ENCODE measurements around the gene MEOX2.

Gene MEOX2

DNA sequence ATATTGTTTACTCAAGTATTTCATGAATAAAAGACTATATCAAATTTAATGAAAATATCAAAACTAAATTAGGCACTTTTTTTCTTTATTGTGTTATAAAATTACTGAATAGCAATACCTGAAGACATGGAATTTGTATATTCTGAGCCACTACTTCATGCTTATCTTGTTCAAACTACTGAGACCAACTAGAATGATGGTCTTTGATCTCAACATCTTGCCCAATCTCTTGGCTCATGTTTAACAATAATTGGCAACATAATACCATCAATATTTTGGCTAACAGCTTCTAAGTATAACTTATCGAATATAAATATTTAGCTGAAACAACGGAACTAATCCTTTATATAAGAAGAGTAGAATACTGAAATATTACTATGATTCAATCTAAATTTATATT lies 68.2 kb downstream of the MEOX2 start:
- no peaks in the 10 kb centered on the region for H3K36me3 ChIP-seq (ENCODE audit: insufficient read depth, low read length)
- H3K27ac ChIP-seq: no peak overlapping the region

DNA sequence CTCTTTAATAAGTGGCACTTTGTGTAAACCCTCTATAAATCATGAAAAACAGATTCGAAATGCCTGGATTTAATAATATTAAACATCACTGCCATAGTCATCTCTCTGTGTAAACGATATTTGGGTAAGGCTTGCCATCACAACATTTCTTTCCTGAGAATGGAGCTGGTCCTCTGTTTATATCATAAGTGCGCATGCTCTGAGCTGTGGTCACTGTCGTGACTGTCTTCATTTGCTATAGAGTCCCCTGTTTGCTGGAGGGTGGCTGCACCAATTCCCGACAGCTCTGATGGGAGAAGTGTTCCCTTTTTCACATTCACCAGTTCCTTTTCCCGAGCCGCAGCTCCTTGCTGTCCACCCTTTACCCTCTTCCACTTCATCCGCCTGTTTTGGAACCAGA lies 74.3 kb downstream of the MEOX2 start:
- peaks cover 2% of the 10 kb centered on the region; the same call in 1 of the 2 replicates for H3K9me3 ChIP-seq (ENCODE audit: low read depth, low read length)
- TF ChIP-seq FOXP2 (optimal IDR thresholded peaks at IDR 0.05; ENCODE audit: control extremely low read depth, extremely low read length, insufficient read depth): no peak
- TF ChIP-seq POLR2AphosphoS5 (IDR thresholded peaks at IDR 0.05; ENCODE audit: borderline replicate concordance, low read depth, low read length): no peak
- no peak for TF ChIP-seq EZH2 (IDR thresholded peaks at IDR 0.05)
- H3K4me3 ChIP-seq: no peak overlapping the region
- DNase-seq (ENCODE audit: low read depth, low spot score): no peak
- no peak overlapping the region for H3K27ac ChIP-seq
- no peak overlapping the region for H3K9ac ChIP-seq (ENCODE audit: insufficient read length)
- no peaks in the 10 kb centered on the region for H3K36me3 ChIP-seq (ENCODE audit: insufficient read depth, low read length)

More for the DNA sequence above, 68.2 kb downstream of the MEOX2 start:
- DNase-seq (ENCODE audit: low read depth, low spot score): no peak
- Histone ChIP-seq H3K9me3 (ENCODE audit: low read depth, low read length) (no peaks in the 10 kb centered on the region), H3K9ac (ENCODE audit: insufficient read length) (no peak overlapping the region), H3K4me3 (no peak overlapping the region)
- TF ChIP-seq FOXP2 (optimal IDR thresholded peaks at IDR 0.05; ENCODE audit: control extremely low read depth, extremely low read length, insufficient read depth) (no peak), POLR2AphosphoS5 (IDR thresholded peaks at IDR 0.05; ENCODE audit: borderline replicate concordance, low read depth, low read length) (no peak), EZH2 (IDR thresholded peaks at IDR 0.05) (no peak)

DNA sequence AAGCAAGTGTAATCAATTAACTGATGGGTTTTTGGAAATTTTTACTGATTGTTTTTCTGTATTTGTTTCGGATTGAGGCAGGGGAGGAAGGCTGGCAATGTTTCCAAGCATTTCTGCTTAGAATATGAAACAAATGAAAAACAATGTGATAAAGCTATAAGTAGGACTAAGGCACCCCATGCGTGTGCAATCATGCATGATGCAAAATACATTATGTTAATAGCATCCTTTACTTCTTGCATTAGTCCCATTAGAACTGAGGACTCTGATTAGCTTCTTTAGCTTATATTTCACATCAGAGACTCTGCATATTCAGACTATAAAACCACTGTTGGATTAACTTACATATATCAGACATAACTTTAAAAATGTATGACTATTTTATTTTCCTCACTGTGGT lies 76.0 kb downstream of the MEOX2 start:
- no peak for DNase-seq (ENCODE audit: low read depth, low spot score)
- Histone ChIP-seq H3K27ac (no peak overlapping the region), H3K9me3 (ENCODE audit: low read depth, low read length) (peaks cover 2% of the 10 kb centered on the region; the same call in 1 of the 2 replicates), H3K36me3 (ENCODE audit: insufficient read depth, low read length) (no peaks in the 10 kb centered on the region), H3K9ac (ENCODE audit: insufficient read length) (no peak overlapping the region), H3K4me3 (no peak overlapping the region)
- TF ChIP-seq FOXP2 (optimal IDR thresholded peaks at IDR 0.05; ENCODE audit: control extremely low read depth, extremely low read length, insufficient read depth) (no peak), POLR2AphosphoS5 (IDR thresholded peaks at IDR 0.05; ENCODE audit: borderline replicate concordance, low read depth, low read length) (no peak)

DNA sequence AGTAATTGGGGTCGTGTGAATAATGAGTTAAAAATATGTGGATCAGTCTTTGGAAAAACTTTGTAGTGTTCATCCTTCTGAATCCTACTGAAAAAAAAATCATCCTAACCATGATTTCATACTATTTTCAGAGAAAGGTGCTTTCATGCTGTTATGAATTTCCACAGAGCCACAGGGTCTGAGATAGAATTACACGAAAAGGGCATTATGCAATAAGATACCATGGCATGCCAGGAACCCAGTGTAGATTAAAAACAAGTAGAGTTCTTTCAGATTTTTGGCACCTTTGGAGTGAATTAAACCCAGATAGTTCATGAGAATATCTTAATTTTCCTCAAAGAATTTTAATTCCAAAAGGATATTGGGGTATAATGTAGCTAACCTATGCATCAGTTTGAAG lies 77.2 kb downstream of the MEOX2 start:
- no peak for DNase-seq (ENCODE audit: low read depth, low spot score)
- no peak for TF ChIP-seq FOXP2 (optimal IDR thresholded peaks at IDR 0.05; ENCODE audit: control extremely low read depth, extremely low read length, insufficient read depth)
- no peak for TF ChIP-seq POLR2AphosphoS5 (IDR thresholded peaks at IDR 0.05; ENCODE audit: borderline replicate concordance, low read depth, low read length)
- TF ChIP-seq EZH2 (IDR thresholded peaks at IDR 0.05): no peak
- H3K9ac ChIP-seq (ENCODE audit: insufficient read length): no peak overlapping the region
- no peaks in the 10 kb centered on the region for H3K36me3 ChIP-seq (ENCODE audit: insufficient read depth, low read length)
- peaks cover 2% of the 10 kb centered on the region; the same call in 1 of the 2 replicates for H3K9me3 ChIP-seq (ENCODE audit: low read depth, low read length)
- no peak overlapping the region for H3K4me3 ChIP-seq
- no peak overlapping the region for H3K27ac ChIP-seq

DNA sequence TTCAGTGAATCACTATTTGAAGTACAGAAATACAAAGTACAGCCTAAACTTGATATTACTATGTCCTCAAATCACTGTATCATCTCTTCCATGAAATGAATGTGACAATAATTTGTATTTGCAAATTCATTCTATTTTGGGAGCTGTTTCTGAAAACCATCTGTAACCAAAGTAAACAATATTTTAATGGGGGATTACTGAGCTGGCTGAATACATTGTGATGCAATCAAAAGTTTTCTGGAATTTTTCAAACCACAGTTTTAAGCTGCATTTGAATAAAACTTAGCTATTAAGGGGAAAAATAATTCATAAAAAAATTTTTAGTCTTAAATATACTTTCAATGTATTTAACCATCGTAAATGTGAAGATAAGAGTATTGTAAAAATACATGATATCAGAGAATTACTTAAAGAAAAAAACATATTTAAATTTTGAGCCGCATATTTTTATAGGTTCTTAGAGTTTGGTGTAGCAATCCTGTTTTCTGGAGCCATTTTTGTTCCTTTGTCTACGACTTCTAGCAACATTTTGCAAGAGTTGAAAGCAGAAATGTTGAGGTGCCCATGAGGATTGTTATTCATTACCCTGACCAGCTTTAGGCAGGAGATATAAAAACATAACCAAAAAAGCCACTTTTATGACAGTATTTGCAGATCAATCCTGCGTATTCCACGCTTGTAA lies 78.8 kb downstream of the MEOX2 start:
- peaks cover 2% of the 10 kb centered on the region; the same call in 1 of the 2 replicates for H3K9me3 ChIP-seq (ENCODE audit: low read depth, low read length)
- peak overlapping the region; percentile 52 for H3K4me3 ChIP-seq
- no peak for TF ChIP-seq EZH2 (IDR thresholded peaks at IDR 0.05)
- no peak for TF ChIP-seq POLR2AphosphoS5 (IDR thresholded peaks at IDR 0.05; ENCODE audit: borderline replicate concordance, low read depth, low read length)
- peak; percentile 78 for TF ChIP-seq FOXP2 (optimal IDR thresholded peaks at IDR 0.05; ENCODE audit: control extremely low read depth, extremely low read length, insufficient read depth)
- peak; percentile 65 for DNase-seq (ENCODE audit: low read depth, low spot score)
- no peaks in the 10 kb centered on the region for H3K36me3 ChIP-seq (ENCODE audit: insufficient read depth, low read length)
- H3K27ac ChIP-seq: peak overlapping the region; percentile 96
- peak overlapping the region; percentile 72 for H3K9ac ChIP-seq (ENCODE audit: insufficient read length)

- peaks cover 2% of the 10 kb centered on the region; the same call in 1 of the 2 replicates for H3K9me3 ChIP-seq (ENCODE audit: low read depth, low read length)
- no peak for DNase-seq (ENCODE audit: low read depth, low spot score)
- no peak overlapping the region for H3K4me3 ChIP-seq
- H3K9ac ChIP-seq (ENCODE audit: insufficient read length): no peak overlapping the region
- no peaks in the 10 kb centered on the region for H3K36me3 ChIP-seq (ENCODE audit: insufficient read depth, low read length)
- TF ChIP-seq POLR2AphosphoS5 (IDR thresholded peaks at IDR 0.05; ENCODE audit: borderline replicate concordance, low read depth, low read length) (no peak), FOXP2 (optimal IDR thresholded peaks at IDR 0.05; ENCODE audit: control extremely low read depth, extremely low read length, insufficient read depth) (no peak), EZH2 (IDR thresholded peaks at IDR 0.05) (no peak)
- H3K27ac ChIP-seq: peak overlapping the region; percentile 96
These were observed 79.9 kb downstream of the MEOX2 start for GRCh38 chr7:15606561-15606960.

DNA sequence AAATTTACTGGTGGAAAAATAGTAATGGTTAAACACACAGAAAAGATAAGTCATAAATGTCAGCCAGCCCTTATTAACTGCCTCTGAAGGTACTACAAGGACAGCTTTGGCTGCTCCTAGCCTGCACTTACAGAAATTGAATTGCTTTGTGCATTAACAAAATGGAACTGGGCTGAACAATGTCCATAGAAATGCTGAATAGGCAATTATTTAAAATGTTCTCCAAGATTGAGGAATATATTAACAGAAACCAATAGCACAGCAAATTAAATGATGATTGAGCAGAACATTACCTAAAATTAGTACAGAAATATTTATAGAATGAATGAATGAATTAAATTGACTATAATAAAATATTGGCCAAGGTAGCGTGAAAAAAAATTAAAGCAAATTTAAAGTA lies 82.3 kb downstream of the MEOX2 start:
- H3K9me3 ChIP-seq (ENCODE audit: low read depth, low read length): no peaks in the 10 kb centered on the region
- TF ChIP-seq POLR2AphosphoS5 (IDR thresholded peaks at IDR 0.05; ENCODE audit: borderline replicate concordance, low read depth, low read length) (no peak), EZH2 (IDR thresholded peaks at IDR 0.05) (no peak), FOXP2 (optimal IDR thresholded peaks at IDR 0.05; ENCODE audit: control extremely low read depth, extremely low read length, insufficient read depth) (no peak)

DNA sequence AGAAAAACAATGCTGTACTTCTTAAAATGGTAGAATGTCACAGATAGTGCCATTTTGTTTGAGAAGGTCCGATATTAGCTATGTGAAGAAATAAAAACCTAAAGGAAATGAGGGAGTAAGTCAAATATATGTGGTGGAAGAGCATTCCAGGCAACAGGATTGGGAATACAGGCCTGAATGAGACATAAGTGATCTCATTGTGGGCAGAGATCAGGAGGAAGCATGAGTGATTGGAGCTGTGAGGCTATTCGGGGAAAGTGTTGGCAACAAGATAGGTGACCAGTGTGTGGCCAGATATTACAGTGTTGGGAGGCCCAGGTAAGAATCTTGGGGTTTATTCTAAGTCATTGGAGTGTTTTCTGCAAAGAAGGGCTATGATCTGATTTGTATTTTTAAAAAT lies 83.4 kb downstream of the MEOX2 start:
- no peaks in the 10 kb centered on the region for H3K36me3 ChIP-seq (ENCODE audit: insufficient read depth, low read length)
- no peak for DNase-seq (ENCODE audit: low read depth, low spot score)
- no peaks in the 10 kb centered on the region for H3K9me3 ChIP-seq (ENCODE audit: low read depth, low read length)
- H3K4me3 ChIP-seq: no peak overlapping the region
- TF ChIP-seq POLR2AphosphoS5 (IDR thresholded peaks at IDR 0.05; ENCODE audit: borderline replicate concordance, low read depth, low read length) (no peak), EZH2 (IDR thresholded peaks at IDR 0.05) (no peak), FOXP2 (optimal IDR thresholded peaks at IDR 0.05; ENCODE audit: control extremely low read depth, extremely low read length, insufficient read depth) (no peak)
- H3K27ac ChIP-seq: no peak overlapping the region
- no peak overlapping the region for H3K9ac ChIP-seq (ENCODE audit: insufficient read length)

More for the DNA sequence above, 82.3 kb downstream of the MEOX2 start:
- H3K4me3 ChIP-seq: no peak overlapping the region
- no peak overlapping the region for H3K9ac ChIP-seq (ENCODE audit: insufficient read length)
- no peak for DNase-seq (ENCODE audit: low read depth, low spot score)
- no peaks in the 10 kb centered on the region for H3K36me3 ChIP-seq (ENCODE audit: insufficient read depth, low read length)
- no peak overlapping the region for H3K27ac ChIP-seq
